Measurements from ENCODE around the gene CD320.

GRCh38 chr19:8332976-8333766 is 25.0 kb upstream of the CD320 start:
- no peak for TF ChIP-seq EZH2 (IDR thresholded peaks at IDR 0.05; ENCODE audit: borderline replicate concordance, insufficient read depth, low read depth, low read length, poor library complexity, severe bottlenecking)
- no peak for TF ChIP-seq CTCF (IDR thresholded peaks at IDR 0.05)

Data from B cell (primary cell).